SK-N-MC (cell line): Measurements from ENCODE around the gene ANKRD60.

ENCODE experiments used
- EZH2 ChIP-seq: fragments of 200-600 bp; sonication (generic); IDR thresholded peaks from one replicate; pipeline ENCODE4 v1.6.1; 2017; ENCODE audit warnings: antibody characterized with exemption
- FOXP2 ChIP-seq: optimal IDR thresholded peaks from 2 replicates; pipeline ENCODE3; 2011; ENCODE audit warnings: mild to moderate bottlenecking, moderate library complexity; ENCODE audit not compliant: insufficient read depth; ENCODE audit errors: extremely low read length, control extremely low read depth
- POLR2AphosphoS5 ChIP-seq: IDR thresholded peaks from 2 replicates; pipeline ENCODE4 v1.6.1; 2012; ENCODE audit warnings: mild to moderate bottlenecking, low read depth, low read length, borderline replicate concordance

GRCh38 chr20:58225452-58226200 is 2.8 kb downstream of the ANKRD60 start:
- TF ChIP-seq POLR2AphosphoS5 (no peak), EZH2 (no peak), FOXP2 (no peak)
